Smooth muscle cell of the brain vasculature (primary cell): ENCODE results near the gene R3HDM2.

Experiments used
- DNase-seq: peaks from one replicate; pipeline ENCODE4 v3.0.0-alpha.2; 2012; ENCODE audit warnings: low read depth, low spot score

R3HDM2 gene

GRCh38 chr12:57218030-57218853 is 212.6 kb downstream of the R3HDM2 start:
- no peak for DNase-seq

GRCh38 chr12:57216921-57217879 is 213.6 kb downstream of the R3HDM2 start:
- DNase-seq, result no peak

- DNase-seq, result no peak
Observed at GRCh38 chr12:57216014-57216911, 214.6 kb downstream of the R3HDM2 start, which contains the start of gene NXPH4. Gene NXPH4, plus strand, starts transcription at chr12:57216794. Its CDS starts 176 bp downstream, at chr12:57216970.

- DNase-seq, result no peak
Observed at GRCh38 chr12:57215668-57216013, 215.2 kb downstream of the R3HDM2 start.

- no peak for DNase-seq
Observed at GRCh38 chr12:57215065-57215464, 215.8 kb downstream of the R3HDM2 start.

- DNase-seq, result no peak
Observed at GRCh38 chr12:57214398-57214781, 216.5 kb downstream of the R3HDM2 start.

- DNase-seq, result no peak
Observed at GRCh38 chr12:57213763-57214397, 217.0 kb downstream of the R3HDM2 start.

GRCh38 chr12:57213058-57213715 is 217.7 kb downstream of the R3HDM2 start:
- DNase-seq, result peak; percentile 67

GRCh38 chr12:57212701-57213057 is 218.2 kb downstream of the R3HDM2 start:
- no peak for DNase-seq

- DNase-seq, result no peak
Observed at GRCh38 chr12:57211791-57212700, 218.8 kb downstream of the R3HDM2 start.

GRCh38 chr12:57210926-57211692 is 219.7 kb downstream of the R3HDM2 start:
- no peak for DNase-seq

- DNase-seq, result no peak
Observed at GRCh38 chr12:57210461-57210860, 220.4 kb downstream of the R3HDM2 start.

GRCh38 chr12:57209916-57210315 is 220.9 kb downstream of the R3HDM2 start:
- DNase-seq, result no peak

GRCh38 chr12:57208631-57209282 is 222.1 kb downstream of the R3HDM2 start:
- DNase-seq, result no peak

- no peak for DNase-seq
Observed at GRCh38 chr12:57207731-57208630, 222.9 kb downstream of the R3HDM2 start.

- no peak for DNase-seq
Observed at GRCh38 chr12:57205931-57206330, 224.9 kb downstream of the R3HDM2 start.

- no peak for DNase-seq
Observed at GRCh38 chr12:57205186-57205585, 225.7 kb downstream of the R3HDM2 start.
